Measurements from ENCODE around the gene CACNA2D1. TPM values are rescaled to one million over a fixed set of nuclear protein-coding genes. Genes with fewer than 3 reads are reported as not detected.

Gene CACNA2D1
- total RNA-seq, 1 experiment from 2014 or later = 0.27 TPM

GRCh38 chr7:82221152-82221674 lies 222.4 kb downstream of the CACNA2D1 start:
- ChIA-PET POLR2A (no interaction called here), RAD21 (ENCODE audit: low non-redundant PET in 1 of 2, low total read pairs in 2 of 2, uncharacterized antibody in 2 of 2, unreplicated experiment in 2 of 2) (no interaction called here), CTCF (no interaction called here)
- H3K9me2 ChIP-seq (ENCODE audit: insufficient read depth) = no peaks in the 10 kb centered on the region
- DNase-seq (ENCODE audit: low read depth, low spot score) (no peak), ATAC-seq (no peak)
- no peaks in the 10 kb centered on the region for H3K79me2 ChIP-seq (ENCODE audit: insufficient read depth, low read length)
- no peaks in the 10 kb centered on the region for H4K20me1 ChIP-seq (ENCODE audit: insufficient read depth)
- no peak overlapping the region for H3K27ac ChIP-seq (ENCODE audit: low read depth, low read length)
- no peak overlapping the region for H3K4me3 ChIP-seq (replicated peaks in 1 of 2; ENCODE audit: low read depth in 1 of 2, low read length in 2 of 2)
- H2AFZ ChIP-seq (ENCODE audit: low read depth, low read length, poor library complexity, severe bottlenecking) = no peak overlapping the region
- no TSS peak for BruUV-seq (replicated peaks)
- no peaks in the 10 kb centered on the region for H3K36me3 ChIP-seq (ENCODE audit: control insufficient read depth in 1 of 2, insufficient read depth in 2 of 2, low read length in 2 of 2)
- intact Hi-C loops (cut with micrococcal nuclease) = no loop called here
- no peaks in the 10 kb centered on the region for H3K9me3 ChIP-seq (ENCODE audit: control insufficient read depth in 1 of 2, insufficient read depth in 1 of 2, low read depth in 1 of 2, low read length in 2 of 2)
- H3K4me1 ChIP-seq (ENCODE audit: control insufficient read depth in 1 of 2, insufficient read depth in 2 of 2, low read length in 2 of 2) = no peaks in the 10 kb centered on the region
- no peak overlapping the region for H3K4me2 ChIP-seq (ENCODE audit: low read length)
- no peaks in the 10 kb centered on the region for H3K27me3 ChIP-seq (ENCODE audit: insufficient read depth, low read length)
- H3K9ac ChIP-seq (ENCODE audit: low read length) = no peak overlapping the region
- TF ChIP-seq CTCF (IDR thresholded peaks at IDR 0.05 in 2 of 3, conservative IDR thresholded peaks at IDR 0.05 in 1 of 3; ENCODE audit: borderline replicate concordance in 1 of 3, insufficient read depth in 1 of 3, low read depth in 2 of 3, low read length in 2 of 3) = no peak
- no peak for TF ChIP-seq SIN3A (IDR thresholded peaks at IDR 0.05; ENCODE audit: low read depth)
- no peak for TF ChIP-seq CBX3 (IDR thresholded peaks at IDR 0.05; ENCODE audit: low read depth)
- no peak for TF ChIP-seq TCF7L2 (IDR thresholded peaks at IDR 0.05; ENCODE audit: borderline replicate concordance, extremely low read depth, insufficient read depth, insufficient read length)
- no peak for TF ChIP-seq JUND (IDR thresholded peaks at IDR 0.05)
- no peak for TF ChIP-seq ELF1 (IDR thresholded peaks at IDR 0.05; ENCODE audit: borderline replicate concordance, low read depth)
- TF ChIP-seq SP1 (IDR thresholded peaks at IDR 0.05; ENCODE audit: low read depth) = no peak
- TF ChIP-seq ZNF274 (IDR thresholded peaks at IDR 0.05; ENCODE audit: low read depth, low read length) = no peak
- no peak for TF ChIP-seq SRF (IDR thresholded peaks at IDR 0.05; ENCODE audit: low read depth)
- no peak for TF ChIP-seq MAX (IDR thresholded peaks at IDR 0.05)
- no peak for TF ChIP-seq EGR1 (IDR thresholded peaks at IDR 0.05; ENCODE audit: low read depth)

All from HCT116 (cell line).